Astrocyte of the spinal cord (primary cell): Measurements from ENCODE around the gene CERS3.

Experiments
- DNase-seq: peaks from one replicate; pipeline ENCODE4 v3.0.0; 2011; ENCODE audit warnings: low read depth, low spot score
- H3K4me3 ChIP-seq: 2 replicates; pipeline ENCODE4 v1.5.1; 2011; ENCODE audit warnings: low read depth, mild to moderate bottlenecking, low read length, moderate library complexity
- CTCF ChIP-seq: IDR thresholded peaks from 2 replicates; pipeline ENCODE4 v1.5.1; 2012; ENCODE audit warnings: low read depth, mild to moderate bottlenecking, low read length, inconsistent platforms
- in situ Hi-C: cut with HindIII; loops from 2 replicates; pipeline ENCODE4 v1.10.0; 2017; ENCODE audit warnings: low sequenced_read_pairs

The CERS3 gene

DNA sequence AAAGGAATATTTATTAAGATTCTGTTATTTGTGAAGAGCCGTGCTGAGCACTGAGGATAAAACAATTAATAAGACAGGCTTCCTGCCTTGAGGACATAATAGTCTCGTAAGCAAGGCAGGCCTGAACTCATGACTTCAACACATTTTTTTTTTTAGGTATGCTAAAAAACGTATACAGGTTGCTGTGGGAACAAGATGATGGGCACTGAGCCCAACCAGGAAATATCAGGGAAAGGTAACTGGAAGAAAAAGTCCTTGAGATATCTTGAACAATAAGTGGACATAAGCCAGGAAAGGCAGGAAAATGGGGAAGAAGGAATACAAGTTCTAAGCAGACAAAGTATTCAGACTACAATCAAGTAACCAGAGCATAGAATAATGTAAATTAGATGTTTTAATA, 26.1 kb downstream of the CERS3 start:
- no peak overlapping the region for H3K4me3 ChIP-seq
- TF ChIP-seq CTCF, result no peak
- DNase-seq, result no peak
- in situ Hi-C loops, result no loop called here

DNA sequence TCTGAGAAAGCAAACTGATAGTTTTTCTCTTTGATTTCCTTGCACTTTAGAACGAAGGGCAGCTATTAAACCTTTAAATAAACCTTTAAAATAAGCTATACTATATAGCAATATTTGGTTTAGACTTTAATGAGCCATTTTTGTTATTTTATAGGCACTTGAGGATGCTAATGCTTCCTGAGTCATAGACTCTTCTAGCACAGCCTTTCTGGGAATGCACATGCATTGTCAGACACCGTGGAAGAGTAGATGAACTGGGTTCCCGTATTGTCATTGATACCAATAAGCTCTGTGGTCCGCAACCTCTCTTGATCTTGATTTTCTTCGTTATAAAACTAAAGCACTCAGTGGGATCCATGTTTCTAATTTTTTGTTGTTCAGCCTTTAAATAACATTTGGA, 27.6 kb downstream of the CERS3 start:
- in situ Hi-C loops, result no loop called here
- no peak for DNase-seq
- no peak for TF ChIP-seq CTCF

DNA sequence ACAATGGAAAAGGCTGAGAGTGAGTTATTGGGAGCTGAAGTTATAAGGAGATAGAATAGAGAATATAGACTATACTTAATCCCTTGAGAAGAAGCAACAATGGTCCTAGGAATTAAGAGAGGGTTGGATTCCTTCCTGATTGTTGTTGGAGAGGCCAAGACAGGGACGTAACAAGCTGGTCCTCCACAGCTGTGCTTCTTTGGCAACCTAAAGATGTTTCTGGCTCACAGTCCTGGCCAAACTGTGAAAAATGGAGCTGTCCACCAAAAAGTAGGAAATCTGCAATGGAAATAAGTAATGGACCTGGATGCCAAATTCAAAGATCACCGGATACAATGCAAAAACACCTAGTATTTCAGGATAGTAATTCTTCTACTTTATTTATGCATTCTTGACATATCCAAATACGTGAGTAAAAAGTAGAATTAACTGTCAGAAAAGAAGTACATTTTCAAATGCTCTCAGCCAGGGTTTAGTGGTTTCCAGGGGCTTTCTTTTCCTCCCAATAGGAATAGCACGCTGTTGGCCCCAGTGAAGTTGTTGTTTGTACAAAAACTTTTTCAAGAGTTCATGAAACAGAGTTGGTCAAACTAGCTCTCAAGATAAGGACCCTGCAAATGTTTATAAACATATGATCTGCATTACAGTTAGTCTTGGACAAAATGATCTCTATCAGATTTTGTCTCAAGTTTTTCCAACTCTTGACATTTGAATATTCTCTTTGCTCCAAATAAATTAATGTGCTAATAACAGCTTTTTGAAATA, 28.3 kb downstream of the CERS3 start:
- in situ Hi-C loops, result no loop called here
- no peak for DNase-seq
- no peak overlapping the region for H3K4me3 ChIP-seq

More for the DNA sequence above, 27.6 kb downstream of the CERS3 start:
- no peak overlapping the region for H3K4me3 ChIP-seq

GRCh38 chr15:100495861-100496260, 32.9 kb downstream of the CERS3 start:
- no peak overlapping the region for H3K4me3 ChIP-seq
- DNase-seq, result no peak
- TF ChIP-seq CTCF, result no peak
- in situ Hi-C loops, result no loop called here

More for the DNA sequence above, 28.3 kb downstream of the CERS3 start:
- no peak for TF ChIP-seq CTCF

DNA sequence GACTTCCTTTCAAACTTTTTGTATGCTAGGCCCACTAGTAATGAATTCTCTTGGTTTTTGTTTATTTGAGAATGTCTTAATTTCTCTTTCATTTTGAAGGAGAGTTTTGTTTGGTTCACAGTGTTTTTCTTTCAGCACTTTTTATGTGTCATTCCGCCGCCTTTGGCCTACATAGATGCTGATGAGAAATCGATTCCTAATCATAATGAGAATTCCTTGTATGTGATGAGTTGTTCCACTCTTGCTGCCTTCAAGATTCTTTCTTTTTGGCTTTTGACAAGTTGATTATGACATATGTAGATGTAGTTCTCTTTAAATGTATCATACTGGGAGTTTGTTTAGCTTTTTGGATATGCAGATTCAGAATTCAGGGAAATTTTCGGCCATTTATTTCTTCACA, 35.5 kb downstream of the CERS3 start:
- DNase-seq, result no peak
- TF ChIP-seq CTCF, result no peak
- in situ Hi-C loops, result no loop called here
- H3K4me3 ChIP-seq, result no peak overlapping the region

- in situ Hi-C loops, result no loop called here
- H3K4me3 ChIP-seq, result no peak overlapping the region
- no peak for DNase-seq
- TF ChIP-seq CTCF, result no peak
These were observed 44.3 kb downstream of the CERS3 start for GRCh38 chr15:100484443-100484842.
